Activated CD4-positive, alpha-beta T cell treated with anti-CD3 and anti-CD28 coated beads, Interleukin-2, amount 50 U/mL, for 24 hours (primary cell): Measurements from ENCODE around the gene DCTN1.
"Not testable (repeated sequence)": the region's sequence is repeated elsewhere in the genome, so short reads cannot be mapped to it uniquely, and the experiment has no call there.

ENCODE experiments used
- DNase-seq, 2 donors: peaks; one replicate each; pipeline ENCODE4 v3.0.0-alpha.2; 2020; ENCODE audit warnings: low read depth in 1 of 2, low spot score in 1 of 2

Gene DCTN1

GRCh38 chr2:74372674-74373073 is 7.4 kb downstream of the DCTN1 start:
- no peak for DNase-seq

- no peak for DNase-seq
Observed at GRCh38 chr2:74371421-74371820, 8.7 kb downstream of the DCTN1 start.

- no peak for DNase-seq
Observed at GRCh38 chr2:74369976-74370375, 10.1 kb downstream of the DCTN1 start.

- no peak for DNase-seq
Observed at GRCh38 chr2:74368499-74368898, 11.6 kb downstream of the DCTN1 start.

- DNase-seq: no peak
Observed at GRCh38 chr2:74367789-74368188, 12.3 kb downstream of the DCTN1 start.

- DNase-seq: no peak
Observed at GRCh38 chr2:74366036-74366435, 14.1 kb downstream of the DCTN1 start.

GRCh38 chr2:74364533-74365505 is 15.3 kb downstream of the DCTN1 start:
- no peak for DNase-seq

GRCh38 chr2:74361327-74361726 is 18.8 kb downstream of the DCTN1 start:
- no peak for DNase-seq

- DNase-seq: no peak
Observed at GRCh38 chr2:74357627-74358026, 22.5 kb downstream of the DCTN1 start.

- no peak for DNase-seq
Observed at GRCh38 chr2:74349889-74350288, 30.2 kb downstream of the DCTN1 start.

- no peak for DNase-seq
Observed at GRCh38 chr2:74347742-74348141, 32.4 kb downstream of the DCTN1 start.

- DNase-seq: no peak
Observed at GRCh38 chr2:74347303-74347702, 32.8 kb downstream of the DCTN1 start.

GRCh38 chr2:74345272-74345943 is 34.7 kb downstream of the DCTN1 start:
- DNase-seq: no peak

GRCh38 chr2:74343316-74343715 is 36.8 kb downstream of the DCTN1 start, which contains the start of gene SLC4A5:
Gene SLC4A5, minus strand, starts transcription at chr2:74343416. Its CDS starts 28,393 bp downstream, at chr2:74315023.
- DNase-seq: no peak

GRCh38 chr2:74336227-74336626 is 43.9 kb downstream of the DCTN1 start:
- DNase-seq: not testable (repeated sequence)

GRCh38 chr2:74334931-74335333 is 45.2 kb downstream of the DCTN1 start:
- DNase-seq: peak; percentile 52 to 60

- no peak for DNase-seq
Observed at GRCh38 chr2:74333896-74334586, 46.1 kb downstream of the DCTN1 start.

- DNase-seq: no peak
Observed at GRCh38 chr2:74333175-74333574, 46.9 kb downstream of the DCTN1 start.

GRCh38 chr2:74332550-74333174 is 47.4 kb downstream of the DCTN1 start:
- no peak for DNase-seq

GRCh38 chr2:74328573-74328972 is 51.5 kb downstream of the DCTN1 start:
- DNase-seq: no peak

- no peak for DNase-seq
Observed at GRCh38 chr2:74328074-74328473, 52.0 kb downstream of the DCTN1 start.
